Panc1 (cell line): ENCODE results near the gene MYRFL. TPM values are rescaled to one million over a fixed set of nuclear protein-coding genes. Genes with fewer than 3 reads are reported as not detected.

Source experiments
- ATAC-seq: fragments of 200-7000 bp; cut with Tn5 transposase; 2 replicates; pipeline ENCODE4 v1.9.1; 2020; ENCODE audit warnings: mild to moderate bottlenecking, moderate library complexity
- BruUV-seq: library from RNA; stranded (reverse); fragments of 400-500 nt; replicated peaks from 2 replicates; lab custom pipeline; 2021; lab: Mats Ljungman, UMichigan
- CTCF ChIA-PET: fragments of 300-600 bp; sonication (Branson Sonifier 250); formaldehyde crosslinking; loops from one replicate; lab custom pipeline; 2022; ENCODE audit warnings: antibody characterized with exemption; lab: Charles Lee
- POLR2A ChIA-PET: fragments of 300-600 bp; sonication (Branson Sonifier 250); formaldehyde crosslinking; loops from one replicate; lab custom pipeline; 2022; ENCODE audit warnings: antibody characterized with exemption; lab: Charles Lee
- DNase-seq: peaks from one replicate; pipeline ENCODE4 v3.0.0-alpha.2; 2010; ENCODE audit warnings: low read depth, low spot score
- H3K27ac ChIP-seq: 2 replicates; pipeline ENCODE4 v1.5.1; 2011; ENCODE audit warnings: mild to moderate bottlenecking, low read length, inconsistent platforms
- H3K27me3 ChIP-seq: fragments of 200-500 bp; sonication (Bioruptor generic); 2 replicates; pipeline ENCODE4 v1.6.0; 2014; ENCODE audit warnings: low read length, inconsistent platforms; ENCODE audit not compliant: control insufficient read depth, insufficient read depth
- H3K36me3 ChIP-seq: fragments of 200-500 bp; sonication (Bioruptor generic); 2 replicates; pipeline ENCODE4 v1.5.1; 2014; ENCODE audit warnings: inconsistent platforms, mild to moderate bottlenecking, low read length, moderate library complexity; ENCODE audit not compliant: control insufficient read depth, insufficient read depth
- H3K4me1 ChIP-seq: 2 replicates; pipeline ENCODE4 v1.5.1; 2011; ENCODE audit warnings: inconsistent platforms, mild to moderate bottlenecking, low read length, moderate library complexity; ENCODE audit not compliant: control insufficient read depth, insufficient read depth
- H3K4me3 ChIP-seq, 2 experiments: 2 replicates each; pipeline ENCODE4 v1.5.1; 2011 to 2012; ENCODE audit warnings: low read depth in 2 of 2, low read length in 2 of 2, mild to moderate bottlenecking in 2 of 2, inconsistent platforms in 1 of 2, moderate library complexity in 1 of 2
- H3K9me3 ChIP-seq: fragments of 200-500 bp; sonication (Bioruptor generic); 2 replicates; pipeline ENCODE4 v1.5.1; 2014; ENCODE audit warnings: low read depth, mild to moderate bottlenecking, inconsistent platforms, low read length, moderate library complexity; ENCODE audit not compliant: control insufficient read depth, insufficient read depth
- POLR2AphosphoS5 ChIP-seq: IDR thresholded peaks from 2 replicates; pipeline ENCODE4 v1.6.1; 2012; ENCODE audit warnings: mild to moderate bottlenecking, low read depth, low read length, moderate library complexity
- SIN3A ChIP-seq: IDR thresholded peaks from 2 replicates; pipeline ENCODE4 v1.6.1; 2012; ENCODE audit warnings: low read depth, mild to moderate bottlenecking, low read length, moderate library complexity, borderline replicate concordance; ENCODE audit not compliant: insufficient read depth
- TCF7L2 ChIP-seq: IDR thresholded peaks from 2 replicates; pipeline ENCODE4 v1.6.1; 2011; ENCODE audit warnings: mild to moderate bottlenecking, low read depth, low read length, inconsistent platforms
- in situ Hi-C: cut with HindIII; loops from 2 replicates; pipeline ENCODE4 v1.10.0; 2016; ENCODE audit warnings: low sequenced_read_pairs, low pct_unique_long_range_greater_than_20kb
- intact Hi-C: fragments of 100-400 bp; cut with micrococcal nuclease; formaldehyde crosslinking; loops from one replicate; pipeline ENCODE4 v1.10.0; 2022; ENCODE audit not compliant: unreplicated experiment
- total RNA-seq: library from RNA; stranded (reverse); gene quantifications from one replicate; pipeline ENCODE4 v1.2.1, GENCODE V29; 2021; ENCODE audit not compliant: unreplicated experiment
- TF ChIP-seq, protein P1 (sequence below): fragments of 450-650 bp; IDR thresholded peaks from 2 replicates; pipeline ENCODE4 v1.5.1; 2017; ENCODE audit warnings: mild to moderate bottlenecking
- TF ChIP-seq, protein P2 (sequence below), 2 experiments: IDR thresholded peaks; 2 replicates each; pipeline ENCODE4 v1.6.1; 2011 to 2012; ENCODE audit warnings: low read depth in 2 of 2, control low read depth in 1 of 2, low read length in 1 of 2, mild to moderate bottlenecking in 1 of 2, moderate library complexity in 1 of 2; ENCODE audit not compliant: insufficient read depth in 1 of 2

MYRFL gene
- total RNA-seq, 1 experiment from 2014 or later = not detected

DNA sequence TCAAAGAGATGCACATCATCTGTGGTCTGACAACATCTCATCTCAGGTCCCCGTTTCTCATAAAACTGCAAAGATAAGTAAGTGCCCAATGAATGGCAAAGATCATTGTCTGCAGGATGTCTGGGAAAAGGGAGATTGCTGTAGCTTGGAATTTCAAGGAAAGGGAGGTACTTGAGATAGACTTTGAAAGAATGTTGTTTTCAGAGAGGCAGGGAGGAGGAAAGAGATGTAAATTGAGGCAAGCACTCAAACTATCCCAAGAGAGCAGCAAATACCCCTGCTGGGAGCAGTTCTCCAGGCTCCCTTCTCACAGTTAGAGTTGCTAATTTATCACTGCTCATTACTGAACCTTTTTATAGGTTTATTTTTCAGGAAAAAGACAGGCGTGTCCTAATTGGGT lies 107.1 kb downstream of the MYRFL start:
- in situ Hi-C loops = no loop called here
- POLR2A ChIA-PET = no interaction called here
- CTCF ChIA-PET = no interaction called here
- no peak for TF ChIP-seq SIN3A
- TF ChIP-seq, protein P1, sequence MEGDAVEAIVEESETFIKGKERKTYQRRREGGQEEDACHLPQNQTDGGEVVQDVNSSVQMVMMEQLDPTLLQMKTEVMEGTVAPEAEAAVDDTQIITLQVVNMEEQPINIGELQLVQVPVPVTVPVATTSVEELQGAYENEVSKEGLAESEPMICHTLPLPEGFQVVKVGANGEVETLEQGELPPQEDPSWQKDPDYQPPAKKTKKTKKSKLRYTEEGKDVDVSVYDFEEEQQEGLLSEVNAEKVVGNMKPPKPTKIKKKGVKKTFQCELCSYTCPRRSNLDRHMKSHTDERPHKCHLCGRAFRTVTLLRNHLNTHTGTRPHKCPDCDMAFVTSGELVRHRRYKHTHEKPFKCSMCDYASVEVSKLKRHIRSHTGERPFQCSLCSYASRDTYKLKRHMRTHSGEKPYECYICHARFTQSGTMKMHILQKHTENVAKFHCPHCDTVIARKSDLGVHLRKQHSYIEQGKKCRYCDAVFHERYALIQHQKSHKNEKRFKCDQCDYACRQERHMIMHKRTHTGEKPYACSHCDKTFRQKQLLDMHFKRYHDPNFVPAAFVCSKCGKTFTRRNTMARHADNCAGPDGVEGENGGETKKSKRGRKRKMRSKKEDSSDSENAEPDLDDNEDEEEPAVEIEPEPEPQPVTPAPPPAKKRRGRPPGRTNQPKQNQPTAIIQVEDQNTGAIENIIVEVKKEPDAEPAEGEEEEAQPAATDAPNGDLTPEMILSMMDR = no peak
- TF ChIP-seq TCF7L2 = no peak
- DNase-seq (no peak), ATAC-seq (no peak)
- BruUV-seq = no TSS peak
- Histone ChIP-seq H3K27ac (no peak overlapping the region), H3K27me3 (peaks cover 2% of the 10 kb centered on the region; the same call in 1 of the 2 replicates), H3K36me3 (no peaks in the 10 kb centered on the region), H3K9me3 (no peaks in the 10 kb centered on the region), H3K4me3 (no peak overlapping the region), H3K4me1 (no peaks in the 10 kb centered on the region)
- intact Hi-C loops = no loop called here

DNA sequence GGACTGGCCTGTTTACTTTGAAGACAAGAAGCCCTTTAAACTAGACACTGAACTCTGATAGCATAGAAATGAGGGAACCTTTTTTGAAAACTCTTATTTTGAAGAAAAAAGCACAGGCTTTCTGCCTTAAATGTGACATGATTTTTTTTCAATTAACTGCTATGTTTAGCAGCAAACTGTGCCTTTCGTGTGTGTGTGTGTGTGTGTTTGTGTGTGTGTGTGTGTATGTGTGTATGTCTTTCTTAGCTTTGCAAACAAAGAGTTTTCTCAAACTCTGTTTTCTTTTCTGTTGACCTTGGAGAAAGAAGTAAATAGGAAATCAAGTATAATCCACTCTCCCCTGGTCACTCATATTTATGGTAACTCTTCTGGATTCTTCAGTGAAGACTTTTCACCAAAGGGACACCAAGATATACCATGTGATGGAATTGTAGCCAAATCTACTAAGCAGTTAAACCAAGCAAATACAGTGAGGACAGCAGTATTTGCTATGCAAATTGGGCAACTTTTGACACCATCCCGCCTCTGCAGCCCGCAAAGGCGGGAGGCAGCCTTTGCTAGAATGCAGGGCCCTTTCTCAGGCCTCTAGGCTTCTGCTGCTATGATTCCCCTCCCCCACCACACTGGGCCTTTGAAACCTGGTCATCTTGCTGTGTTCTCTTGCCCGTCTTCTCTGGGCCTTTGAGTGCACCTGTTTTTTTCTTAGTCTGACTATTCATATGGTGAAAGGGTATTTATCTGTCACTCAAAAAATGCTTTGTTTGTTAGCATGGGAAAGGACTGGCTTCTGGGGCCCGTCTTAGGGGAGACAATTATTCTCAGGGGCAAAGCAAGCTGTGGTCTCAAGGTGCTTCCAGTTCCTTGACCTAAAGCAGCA lies 107.9 kb downstream of the MYRFL start:
- in situ Hi-C loops (no loop called here), intact Hi-C loops (no loop called here)
- Histone ChIP-seq H3K36me3 (no peaks in the 10 kb centered on the region), H3K27me3 (no peaks in the 10 kb centered on the region; the same call in 1 of the 2 replicates), H3K27ac (no peak overlapping the region), H3K4me1 (no peaks in the 10 kb centered on the region), H3K4me3 (no peak overlapping the region), H3K9me3 (no peaks in the 10 kb centered on the region)
- no TSS peak for BruUV-seq
- TF ChIP-seq, protein P1 = no peak
- TF ChIP-seq TCF7L2 (no peak), POLR2AphosphoS5 (no peak), SIN3A (no peak)
- TF ChIP-seq, protein P2, sequence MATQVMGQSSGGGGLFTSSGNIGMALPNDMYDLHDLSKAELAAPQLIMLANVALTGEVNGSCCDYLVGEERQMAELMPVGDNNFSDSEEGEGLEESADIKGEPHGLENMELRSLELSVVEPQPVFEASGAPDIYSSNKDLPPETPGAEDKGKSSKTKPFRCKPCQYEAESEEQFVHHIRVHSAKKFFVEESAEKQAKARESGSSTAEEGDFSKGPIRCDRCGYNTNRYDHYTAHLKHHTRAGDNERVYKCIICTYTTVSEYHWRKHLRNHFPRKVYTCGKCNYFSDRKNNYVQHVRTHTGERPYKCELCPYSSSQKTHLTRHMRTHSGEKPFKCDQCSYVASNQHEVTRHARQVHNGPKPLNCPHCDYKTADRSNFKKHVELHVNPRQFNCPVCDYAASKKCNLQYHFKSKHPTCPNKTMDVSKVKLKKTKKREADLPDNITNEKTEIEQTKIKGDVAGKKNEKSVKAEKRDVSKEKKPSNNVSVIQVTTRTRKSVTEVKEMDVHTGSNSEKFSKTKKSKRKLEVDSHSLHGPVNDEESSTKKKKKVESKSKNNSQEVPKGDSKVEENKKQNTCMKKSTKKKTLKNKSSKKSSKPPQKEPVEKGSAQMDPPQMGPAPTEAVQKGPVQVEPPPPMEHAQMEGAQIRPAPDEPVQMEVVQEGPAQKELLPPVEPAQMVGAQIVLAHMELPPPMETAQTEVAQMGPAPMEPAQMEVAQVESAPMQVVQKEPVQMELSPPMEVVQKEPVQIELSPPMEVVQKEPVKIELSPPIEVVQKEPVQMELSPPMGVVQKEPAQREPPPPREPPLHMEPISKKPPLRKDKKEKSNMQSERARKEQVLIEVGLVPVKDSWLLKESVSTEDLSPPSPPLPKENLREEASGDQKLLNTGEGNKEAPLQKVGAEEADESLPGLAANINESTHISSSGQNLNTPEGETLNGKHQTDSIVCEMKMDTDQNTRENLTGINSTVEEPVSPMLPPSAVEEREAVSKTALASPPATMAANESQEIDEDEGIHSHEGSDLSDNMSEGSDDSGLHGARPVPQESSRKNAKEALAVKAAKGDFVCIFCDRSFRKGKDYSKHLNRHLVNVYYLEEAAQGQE (IDR thresholded peaks at IDR 0.05; ENCODE audit: insufficient read depth in 1 of 2, low read depth in 2 of 2, low read length in 1 of 2) = no peak
- CTCF ChIA-PET = no interaction called here
- POLR2A ChIA-PET = no interaction called here
- ATAC-seq (no peak), DNase-seq (no peak)
